ENCODE data around the gene PLA2G1B. TPM values are rescaled to one million over a fixed set of nuclear protein-coding genes. Genes with fewer than 3 reads are reported as not detected.
A peak's percentile ranks its signal among the peaks of the same experiment; 100 is the strongest.

PLA2G1B gene
- total and polyA plus RNA-seq, 4 donors = 0.39 to 4.6 (median 1.1) TPM

- Histone ChIP-seq H3K4me3 (ENCODE audit: low read depth in 1 of 3, low read length in 3 of 3) (no peak overlapping the region), H3K4me1 (ENCODE audit: control insufficient read depth in 4 of 4, insufficient read depth in 4 of 4, low read length in 3 of 4) (peaks cover 0 to 20% (median 10%) of the 10 kb centered on the region in 4 donors), H3K36me3 (ENCODE audit: control insufficient read depth in 4 of 4, insufficient read depth in 3 of 4, low read depth in 1 of 4, low read length in 3 of 4) (no peaks in the 10 kb centered on the region), H3K9me3 (ENCODE audit: control insufficient read depth in 4 of 4, low read length in 3 of 4) (no peaks in the 10 kb centered on the region), H3K27ac (ENCODE audit: low read depth in 1 of 2, low read length in 2 of 2) (no peak overlapping the region), H3K27me3 (ENCODE audit: control insufficient read depth in 4 of 4, insufficient read depth in 4 of 4, low read length in 3 of 4) (peaks cover 0 to 8% (median 3%) of the 10 kb centered on the region in 4 donors), H3K9ac (ENCODE audit: low read depth in 1 of 2, low read length in 2 of 2) (no peak overlapping the region)
- DNase-seq (ENCODE audit: low spot score) = no peak
- TF ChIP-seq ATF3 (IDR thresholded peaks at IDR 0.05) (no peak), FOXA1 (IDR thresholded peaks at IDR 0.05) (no peak), HNF4G (IDR thresholded peaks at IDR 0.05) (no peak), NR2F2 (IDR thresholded peaks at IDR 0.05) (no peak), REST (IDR thresholded peaks at IDR 0.05) (no peak), GABPA (IDR thresholded peaks at IDR 0.05 in 1 of 2, conservative IDR thresholded peaks at IDR 0.05 in 1 of 2) (no peak), ZBTB33 (IDR thresholded peaks at IDR 0.05) (no peak), TAF1 (conservative IDR thresholded peaks at IDR 0.05) (no peak), JUND (IDR thresholded peaks at IDR 0.05) (no peak), RXRA (IDR thresholded peaks at IDR 0.05) (no peak), MAX (IDR thresholded peaks at IDR 0.05) (no peak), FOXA2 (IDR thresholded peaks at IDR 0.05) (no peak), CTCF (IDR thresholded peaks at IDR 0.05; ENCODE audit: low read depth, low read length, missing input control) (no peak), SP1 (IDR thresholded peaks at IDR 0.05) (no peak), RAD21 (IDR thresholded peaks at IDR 0.05) (no peak)
- WGBS = 83% methylated on average over 7 of the region's 7 CpGs
Observed at GRCh38 chr12:120366341-120366705, 38.7 kb upstream of the PLA2G1B start.

GRCh38 chr12:120365675-120366340 is 38.2 kb upstream of the PLA2G1B start:
- Histone ChIP-seq H3K9ac (ENCODE audit: low read depth in 1 of 2, low read length in 2 of 2) (no peak overlapping the region), H3K4me1 (ENCODE audit: control insufficient read depth in 4 of 4, insufficient read depth in 4 of 4, low read length in 3 of 4) (peaks cover 0 to 20% (median 10%) of the 10 kb centered on the region in 4 donors), H3K27ac (ENCODE audit: low read depth in 1 of 2, low read length in 2 of 2) (no peak overlapping the region), H3K4me3 (ENCODE audit: low read depth in 1 of 3, low read length in 3 of 3) (no peak overlapping the region), H3K27me3 (ENCODE audit: control insufficient read depth in 4 of 4, insufficient read depth in 4 of 4, low read length in 3 of 4) (peaks cover 0 to 8% (median 2%) of the 10 kb centered on the region in 4 donors), H3K36me3 (ENCODE audit: control insufficient read depth in 4 of 4, insufficient read depth in 3 of 4, low read depth in 1 of 4, low read length in 3 of 4) (no peaks in the 10 kb centered on the region), H3K9me3 (ENCODE audit: control insufficient read depth in 4 of 4, low read length in 3 of 4) (no peaks in the 10 kb centered on the region)
- TF ChIP-seq NR2F2 (IDR thresholded peaks at IDR 0.05) = no peak
- TF ChIP-seq ZBTB33 (IDR thresholded peaks at IDR 0.05) = no peak
- no peak for TF ChIP-seq MAX (IDR thresholded peaks at IDR 0.05)
- TF ChIP-seq HNF4A (conservative IDR thresholded peaks at IDR 0.05) = peak; percentile 55 to 56
- no peak for TF ChIP-seq JUND (IDR thresholded peaks at IDR 0.05)
- no peak for TF ChIP-seq FOXA2 (IDR thresholded peaks at IDR 0.05)
- no peak for TF ChIP-seq ATF3 (IDR thresholded peaks at IDR 0.05)
- no peak for TF ChIP-seq RAD21 (IDR thresholded peaks at IDR 0.05)
- no peak for TF ChIP-seq GABPA (IDR thresholded peaks at IDR 0.05 in 1 of 2, conservative IDR thresholded peaks at IDR 0.05 in 1 of 2)
- no peak for TF ChIP-seq HNF4G (IDR thresholded peaks at IDR 0.05)
- no peak for TF ChIP-seq TAF1 (conservative IDR thresholded peaks at IDR 0.05)
- no peak for TF ChIP-seq YY1 (IDR thresholded peaks at IDR 0.05)
- TF ChIP-seq RXRA (IDR thresholded peaks at IDR 0.05) = peak; percentile 30 to 42
- TF ChIP-seq SP1 (IDR thresholded peaks at IDR 0.05) = peak; percentile 34
- 34% methylated on average over 13 of the region's 13 CpGs for WGBS
- DNase-seq (ENCODE audit: low spot score) = no peak
